Measurements from ENCODE around the gene ZNF281.

Gene ZNF281

GRCh38 chr1:200409203-200409760 is 554 bp downstream of the ZNF281 start:
- Histone ChIP-seq H3K79me1 (ENCODE audit: low read depth, low read length) (peaks cover 9% of the 10 kb centered on the region), H3K14ac (ENCODE audit: low read length) (no peak overlapping the region), H4K8ac (ENCODE audit: low read depth, low read length) (no peak overlapping the region), H3K36me3 (replicated peaks in 1 of 2; ENCODE audit: control insufficient read depth in 2 of 2, insufficient read depth in 2 of 2, low read length in 2 of 2) (peaks cover 14 to 49% of the 10 kb centered on the region in 2 donors), H3K4me3 (ENCODE audit: low read length in 2 of 2) (peak overlapping the region; percentile 81 to 99), H2BK15ac (ENCODE audit: low read length) (peak overlapping the region; percentile 91), H2BK5ac (ENCODE audit: low read length) (peak overlapping the region; percentile 83), H3K27ac (replicated peaks; ENCODE audit: low read length) (no peak overlapping the region), H3K23ac (ENCODE audit: low read depth, low read length, poor library complexity) (peak overlapping the region; percentile 98), H2BK12ac (ENCODE audit: low read length) (no peak overlapping the region), H3K9ac (ENCODE audit: low read depth, low read length, poor library complexity) (peak overlapping the region; percentile 94), H2BK120ac (ENCODE audit: low read depth, low read length) (peak overlapping the region; percentile 97), H3K18ac (ENCODE audit: low read length) (peak overlapping the region; percentile 99), H2AFZ (ENCODE audit: low read length) (peak overlapping the region; percentile 97), H3K9me3 (replicated peaks in 1 of 2; ENCODE audit: control insufficient read depth in 2 of 2, insufficient read depth in 1 of 2, low read depth in 1 of 2, low read length in 2 of 2) (peaks cover 0 to 42% of the 10 kb centered on the region in 2 donors), H3K4me2 (ENCODE audit: insufficient read depth, low read length, poor library complexity, severe bottlenecking) (peak overlapping the region; percentile 81), H4K91ac (ENCODE audit: low read depth, low read length, poor library complexity) (no peak overlapping the region), H3K4me1 (ENCODE audit: control insufficient read depth in 2 of 2, insufficient read depth in 1 of 2, low read depth in 1 of 2, low read length in 2 of 2) (peaks cover 3 to 6% of the 10 kb centered on the region in 2 donors), H3K27me3 (ENCODE audit: control insufficient read depth in 3 of 3, insufficient read depth in 3 of 3, low read depth in 1 of 3, low read length in 3 of 3) (no peaks in the 10 kb centered on the region), H2AK5ac (ENCODE audit: low read depth, low read length) (no peak overlapping the region), H3K4ac (ENCODE audit: low read length) (no peak overlapping the region)
- DNase-seq (ENCODE audit: low spot score): no peak
- WGBS, 2 donors (ENCODE audit: extremely low coverage in 2 of 2, insufficient read length in 2 of 2, insufficient replicate concordance in 1 of 2): no CpG with 5 or more reads among the region's 41 CpGs

- H3K36me3 ChIP-seq (replicated peaks in 1 of 2; ENCODE audit: control insufficient read depth in 2 of 2, insufficient read depth in 2 of 2, low read length in 2 of 2): peaks cover 14 to 79% of the 10 kb centered on the region in 2 donors
- no peak overlapping the region for H3K14ac ChIP-seq (ENCODE audit: low read length)
- no peak overlapping the region for H3K9ac ChIP-seq (ENCODE audit: low read depth, low read length, poor library complexity)
- H3K27me3 ChIP-seq (ENCODE audit: control insufficient read depth in 3 of 3, insufficient read depth in 3 of 3, low read depth in 1 of 3, low read length in 3 of 3): no peaks in the 10 kb centered on the region
- no peak overlapping the region for H4K8ac ChIP-seq (ENCODE audit: low read depth, low read length)
- H2BK5ac ChIP-seq (ENCODE audit: low read length): no peak overlapping the region
- no peak overlapping the region for H3K23ac ChIP-seq (ENCODE audit: low read depth, low read length, poor library complexity)
- H3K18ac ChIP-seq (ENCODE audit: low read length): no peak overlapping the region
- no peak overlapping the region for H2BK120ac ChIP-seq (ENCODE audit: low read depth, low read length)
- no peak overlapping the region for H3K4me3 ChIP-seq (ENCODE audit: low read length in 2 of 2)
- H2BK15ac ChIP-seq (ENCODE audit: low read length): no peak overlapping the region
- WGBS, 2 donors (ENCODE audit: extremely low coverage in 2 of 2, insufficient read length in 2 of 2, insufficient replicate concordance in 1 of 2): no CpG with 5 or more reads among the region's 8 CpGs
- H3K79me1 ChIP-seq (ENCODE audit: low read depth, low read length): peaks cover 9% of the 10 kb centered on the region
- DNase-seq (ENCODE audit: low spot score): no peak
- no peak overlapping the region for H2BK12ac ChIP-seq (ENCODE audit: low read length)
- H3K4ac ChIP-seq (ENCODE audit: low read length): no peak overlapping the region
- H4K91ac ChIP-seq (ENCODE audit: low read depth, low read length, poor library complexity): no peak overlapping the region
- H3K4me1 ChIP-seq (ENCODE audit: control insufficient read depth in 2 of 2, insufficient read depth in 1 of 2, low read depth in 1 of 2, low read length in 2 of 2): peaks cover 3 to 6% of the 10 kb centered on the region in 2 donors
- H3K4me2 ChIP-seq (ENCODE audit: insufficient read depth, low read length, poor library complexity, severe bottlenecking): no peak overlapping the region
- H3K9me3 ChIP-seq (replicated peaks in 1 of 2; ENCODE audit: control insufficient read depth in 2 of 2, insufficient read depth in 1 of 2, low read depth in 1 of 2, low read length in 2 of 2): peaks cover 0 to 42% of the 10 kb centered on the region in 2 donors
- H2AFZ ChIP-seq (ENCODE audit: low read length): no peak overlapping the region
- no peak overlapping the region for H3K27ac ChIP-seq (replicated peaks; ENCODE audit: low read length)
- H2AK5ac ChIP-seq (ENCODE audit: low read depth, low read length): no peak overlapping the region
These were observed 3.6 kb downstream of the ZNF281 start for GRCh38 chr1:200406161-200406797.

- H3K9ac ChIP-seq (ENCODE audit: low read depth, low read length, poor library complexity): no peak overlapping the region
- no peak overlapping the region for H2AK5ac ChIP-seq (ENCODE audit: low read depth, low read length)
- no peak overlapping the region for H3K4me3 ChIP-seq (ENCODE audit: low read length in 2 of 2)
- no peak overlapping the region for H2BK15ac ChIP-seq (ENCODE audit: low read length)
- no peak overlapping the region for H3K27ac ChIP-seq (replicated peaks; ENCODE audit: low read length)
- no peak overlapping the region for H3K23ac ChIP-seq (ENCODE audit: low read depth, low read length, poor library complexity)
- no peak overlapping the region for H3K4ac ChIP-seq (ENCODE audit: low read length)
- no peak overlapping the region for H2AFZ ChIP-seq (ENCODE audit: low read length)
- H3K36me3 ChIP-seq (replicated peaks in 1 of 2; ENCODE audit: control insufficient read depth in 2 of 2, insufficient read depth in 2 of 2, low read length in 2 of 2): peaks cover 14 to 81% of the 10 kb centered on the region in 2 donors
- WGBS, 2 donors (ENCODE audit: extremely low coverage in 2 of 2, insufficient read length in 2 of 2, insufficient replicate concordance in 1 of 2): no CpG with 5 or more reads among the region's 2 CpGs
- DNase-seq (ENCODE audit: low spot score): no peak
- H2BK12ac ChIP-seq (ENCODE audit: low read length): no peak overlapping the region
- H4K8ac ChIP-seq (ENCODE audit: low read depth, low read length): no peak overlapping the region
- H3K4me2 ChIP-seq (ENCODE audit: insufficient read depth, low read length, poor library complexity, severe bottlenecking): no peak overlapping the region
- peaks cover 0 to 42% of the 10 kb centered on the region in 2 donors for H3K9me3 ChIP-seq (replicated peaks in 1 of 2; ENCODE audit: control insufficient read depth in 2 of 2, insufficient read depth in 1 of 2, low read depth in 1 of 2, low read length in 2 of 2)
- peaks cover 9% of the 10 kb centered on the region for H3K79me1 ChIP-seq (ENCODE audit: low read depth, low read length)
- H2BK5ac ChIP-seq (ENCODE audit: low read length): no peak overlapping the region
- H2BK120ac ChIP-seq (ENCODE audit: low read depth, low read length): no peak overlapping the region
- H3K4me1 ChIP-seq (ENCODE audit: control insufficient read depth in 2 of 2, insufficient read depth in 1 of 2, low read depth in 1 of 2, low read length in 2 of 2): peaks cover 3 to 6% of the 10 kb centered on the region in 2 donors
- no peak overlapping the region for H3K14ac ChIP-seq (ENCODE audit: low read length)
- no peak overlapping the region for H4K91ac ChIP-seq (ENCODE audit: low read depth, low read length, poor library complexity)
- no peak overlapping the region for H3K18ac ChIP-seq (ENCODE audit: low read length)
- H3K27me3 ChIP-seq (ENCODE audit: control insufficient read depth in 3 of 3, insufficient read depth in 3 of 3, low read depth in 1 of 3, low read length in 3 of 3): no peaks in the 10 kb centered on the region
These were observed 4.6 kb downstream of the ZNF281 start for GRCh38 chr1:200405264-200405663.

- H3K4me2 ChIP-seq (ENCODE audit: insufficient read depth, low read length, poor library complexity, severe bottlenecking): no peak overlapping the region
- H2BK5ac ChIP-seq (ENCODE audit: low read length): no peak overlapping the region
- DNase-seq (ENCODE audit: low spot score): no peak
- H3K27ac ChIP-seq (replicated peaks; ENCODE audit: low read length): no peak overlapping the region
- H3K27me3 ChIP-seq (ENCODE audit: control insufficient read depth in 3 of 3, insufficient read depth in 3 of 3, low read depth in 1 of 3, low read length in 3 of 3): no peaks in the 10 kb centered on the region
- no peak overlapping the region for H3K4me3 ChIP-seq (ENCODE audit: low read length in 2 of 2)
- H3K18ac ChIP-seq (ENCODE audit: low read length): no peak overlapping the region
- H2BK15ac ChIP-seq (ENCODE audit: low read length): no peak overlapping the region
- H4K91ac ChIP-seq (ENCODE audit: low read depth, low read length, poor library complexity): no peak overlapping the region
- no peaks in the 10 kb centered on the region for H3K4me1 ChIP-seq (ENCODE audit: control insufficient read depth in 2 of 2, insufficient read depth in 1 of 2, low read depth in 1 of 2, low read length in 2 of 2)
- peaks cover 0 to 19% of the 10 kb centered on the region in 2 donors for H3K9me3 ChIP-seq (replicated peaks in 1 of 2; ENCODE audit: control insufficient read depth in 2 of 2, insufficient read depth in 1 of 2, low read depth in 1 of 2, low read length in 2 of 2)
- H3K36me3 ChIP-seq (replicated peaks in 1 of 2; ENCODE audit: control insufficient read depth in 2 of 2, insufficient read depth in 2 of 2, low read length in 2 of 2): peaks cover 0 to 59% of the 10 kb centered on the region in 2 donors
- H3K14ac ChIP-seq (ENCODE audit: low read length): no peak overlapping the region
- no peak overlapping the region for H4K8ac ChIP-seq (ENCODE audit: low read depth, low read length)
- H2AFZ ChIP-seq (ENCODE audit: low read length): no peak overlapping the region
- H3K4ac ChIP-seq (ENCODE audit: low read length): no peak overlapping the region
- H2BK120ac ChIP-seq (ENCODE audit: low read depth, low read length): no peak overlapping the region
- H3K9ac ChIP-seq (ENCODE audit: low read depth, low read length, poor library complexity): no peak overlapping the region
- H3K23ac ChIP-seq (ENCODE audit: low read depth, low read length, poor library complexity): no peak overlapping the region
- WGBS, 2 donors (ENCODE audit: extremely low coverage in 2 of 2, insufficient read length in 2 of 2, insufficient replicate concordance in 1 of 2): no CpG with 5 or more reads among the region's 1 CpG
- H3K79me1 ChIP-seq (ENCODE audit: low read depth, low read length): no peaks in the 10 kb centered on the region
- H2AK5ac ChIP-seq (ENCODE audit: low read depth, low read length): no peak overlapping the region
- no peak overlapping the region for H2BK12ac ChIP-seq (ENCODE audit: low read length)
These were observed 8.1 kb downstream of the ZNF281 start for GRCh38 chr1:200401708-200402107.

All from neuronal stem cell (in vitro differentiated cells).